ENCODE data around the gene MAP3K21.

- TF ChIP-seq, protein P1, sequence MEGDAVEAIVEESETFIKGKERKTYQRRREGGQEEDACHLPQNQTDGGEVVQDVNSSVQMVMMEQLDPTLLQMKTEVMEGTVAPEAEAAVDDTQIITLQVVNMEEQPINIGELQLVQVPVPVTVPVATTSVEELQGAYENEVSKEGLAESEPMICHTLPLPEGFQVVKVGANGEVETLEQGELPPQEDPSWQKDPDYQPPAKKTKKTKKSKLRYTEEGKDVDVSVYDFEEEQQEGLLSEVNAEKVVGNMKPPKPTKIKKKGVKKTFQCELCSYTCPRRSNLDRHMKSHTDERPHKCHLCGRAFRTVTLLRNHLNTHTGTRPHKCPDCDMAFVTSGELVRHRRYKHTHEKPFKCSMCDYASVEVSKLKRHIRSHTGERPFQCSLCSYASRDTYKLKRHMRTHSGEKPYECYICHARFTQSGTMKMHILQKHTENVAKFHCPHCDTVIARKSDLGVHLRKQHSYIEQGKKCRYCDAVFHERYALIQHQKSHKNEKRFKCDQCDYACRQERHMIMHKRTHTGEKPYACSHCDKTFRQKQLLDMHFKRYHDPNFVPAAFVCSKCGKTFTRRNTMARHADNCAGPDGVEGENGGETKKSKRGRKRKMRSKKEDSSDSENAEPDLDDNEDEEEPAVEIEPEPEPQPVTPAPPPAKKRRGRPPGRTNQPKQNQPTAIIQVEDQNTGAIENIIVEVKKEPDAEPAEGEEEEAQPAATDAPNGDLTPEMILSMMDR (IDR thresholded peaks at IDR 0.05; ENCODE audit: low read depth, low read length), result no peak
- TF ChIP-seq EZH2phosphoT487 (IDR thresholded peaks at IDR 0.05; ENCODE audit: low read depth), result no peak
Measured at GRCh38 chr1:233421293-233421692, 93.8 kb downstream of the MAP3K21 start.
